Activated naive CD4-positive, alpha-beta T cell treated with anti-CD3 and anti-CD28 coated beads, Interleukin-2, amount 50 U/mL, for 16 hours (primary cell): ENCODE results near the gene ATP1B3.
"Not testable (repeated sequence)": the region's sequence is repeated elsewhere in the genome, so short reads cannot be mapped to it uniquely, and the experiment has no call there.

Experiments
- DNase-seq: peaks from one replicate; pipeline ENCODE4 v3.0.0-alpha.2; 2020

The ATP1B3 gene

DNA sequence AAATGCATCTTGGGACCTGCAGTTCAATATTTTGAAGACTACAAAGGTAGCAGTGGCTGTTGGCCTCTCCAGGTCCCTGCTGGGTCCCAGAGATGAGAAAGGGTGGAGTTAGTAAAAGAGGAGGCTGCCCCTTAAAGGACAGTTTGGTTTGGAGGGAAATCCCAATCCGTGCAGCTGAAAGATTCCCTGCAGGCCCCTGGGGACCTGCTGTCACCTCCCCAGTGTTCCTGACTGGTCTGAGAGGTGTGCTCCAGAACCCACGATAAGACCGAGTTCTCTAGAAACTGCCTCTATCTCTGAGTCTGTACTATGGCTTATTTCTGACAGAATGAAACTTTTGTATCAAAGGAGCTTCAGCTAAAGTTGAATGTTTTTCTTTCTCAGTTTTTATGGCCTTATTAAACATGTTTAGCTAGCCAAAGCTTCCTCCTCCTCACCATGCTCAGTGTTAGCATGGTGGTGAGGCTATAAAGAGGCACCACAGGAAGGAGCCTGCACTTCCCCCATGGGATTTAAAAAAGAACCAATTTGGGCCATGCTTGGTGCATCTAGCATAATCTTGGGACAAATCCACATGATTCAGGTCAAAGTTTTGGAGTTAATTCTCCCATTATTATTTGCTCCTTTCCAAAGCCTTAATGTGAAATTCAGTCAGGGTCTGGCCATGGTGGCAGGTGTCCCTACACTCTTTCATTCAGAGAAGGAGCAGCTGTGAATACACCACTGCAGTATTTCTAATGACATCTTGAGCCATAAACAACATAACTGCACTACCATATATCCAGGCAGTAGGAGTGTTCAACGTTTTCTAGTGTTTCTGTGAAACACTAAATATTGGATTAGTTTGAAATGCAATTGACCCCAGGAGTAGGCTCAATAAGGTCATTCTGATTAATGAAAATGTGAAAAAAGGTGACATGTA is 74.4 kb downstream of the ATP1B3 start:
- no peak for DNase-seq

DNA sequence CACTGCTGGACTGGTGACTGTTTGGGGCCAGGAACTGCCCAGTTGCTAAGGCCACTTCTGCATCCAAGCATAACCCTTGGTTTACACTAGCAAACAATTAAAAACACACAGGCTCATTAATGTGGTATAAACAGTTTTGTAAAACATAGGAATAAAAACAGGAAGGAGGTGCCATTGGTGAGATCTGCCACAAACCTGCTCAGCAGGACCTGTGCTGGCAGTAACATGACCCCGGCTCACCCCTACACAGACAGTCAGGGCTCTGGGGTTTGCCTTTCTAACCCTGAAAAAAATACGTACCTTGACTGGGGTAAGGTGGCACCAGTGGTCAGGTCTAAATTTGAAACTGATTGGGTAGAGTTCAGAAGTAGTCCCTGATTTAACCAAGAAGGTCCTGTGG is 76.2 kb downstream of the ATP1B3 start:
- DNase-seq, result no peak

- no peak for DNase-seq
Measured at GRCh38 chr3:141955175-141955574, 78.7 kb downstream of the ATP1B3 start.

GRCh38 chr3:141959589-141960554 is 83.4 kb downstream of the ATP1B3 start:
- no peak for DNase-seq

DNA sequence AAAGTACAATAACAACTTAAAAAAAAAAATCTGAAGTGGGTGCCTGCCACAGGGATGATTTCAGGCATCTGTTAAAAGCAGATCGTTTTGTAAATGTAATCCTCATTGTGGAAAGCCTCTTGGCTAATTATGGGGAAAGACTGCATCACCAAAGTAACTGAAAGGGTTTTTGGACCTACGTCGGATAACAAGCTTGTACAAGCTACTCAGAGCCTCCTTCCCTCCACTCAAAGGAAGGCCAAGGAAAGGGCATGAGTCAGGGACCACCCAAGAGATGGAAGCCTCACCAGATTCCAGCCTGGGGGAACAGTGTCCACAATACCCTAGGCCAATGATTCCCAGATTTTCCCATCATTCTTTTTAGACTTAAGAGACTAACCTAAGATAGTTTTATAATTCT is 84.3 kb downstream of the ATP1B3 start:
- no peak for DNase-seq

DNA sequence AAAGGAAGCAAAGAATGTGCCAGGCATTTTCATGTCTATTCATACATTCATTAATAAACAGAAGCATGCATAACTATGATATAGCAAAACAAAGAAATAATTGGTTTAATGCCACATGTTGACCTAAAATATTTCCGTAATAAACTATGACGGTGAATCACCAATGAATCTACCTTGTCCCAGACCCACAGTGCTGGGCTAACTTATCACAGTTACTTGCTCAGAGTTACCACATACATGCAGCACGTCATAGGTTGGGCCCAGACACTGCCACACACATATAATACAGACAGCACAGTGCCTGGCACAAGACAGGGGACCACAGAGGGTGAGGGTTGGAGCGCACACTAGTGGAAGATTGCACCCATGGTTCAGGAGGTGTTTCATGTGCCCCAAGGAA is 86.9 kb downstream of the ATP1B3 start:
- DNase-seq, result no peak

GRCh38 chr3:141965471-141965870 is 89.0 kb downstream of the ATP1B3 start:
- DNase-seq, result no peak

DNA sequence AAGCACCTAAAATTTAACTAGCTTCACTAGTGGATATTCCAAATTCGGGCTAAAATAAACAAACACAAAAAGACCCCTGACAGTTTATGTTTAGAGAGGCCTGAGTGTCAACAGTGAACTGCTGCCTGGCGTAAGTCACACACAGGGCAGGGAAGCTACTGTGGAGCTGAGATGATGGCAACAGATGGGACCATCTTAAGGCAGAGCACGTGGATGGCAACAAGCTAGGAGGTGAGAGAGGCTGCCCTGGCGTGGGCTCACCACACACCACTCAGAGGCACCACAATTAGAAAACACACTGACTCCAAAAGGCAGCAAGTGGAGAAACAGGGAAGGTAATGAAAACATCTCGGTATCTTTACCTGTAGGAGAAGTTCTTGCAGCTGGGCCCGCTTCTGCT is 93.3 kb downstream of the ATP1B3 start:
- no peak for DNase-seq

GRCh38 chr3:141971571-141971970 is 95.1 kb downstream of the ATP1B3 start:
- no peak for DNase-seq

GRCh38 chr3:141972399-141972798 is 96.0 kb downstream of the ATP1B3 start:
- DNase-seq, result no peak

DNA sequence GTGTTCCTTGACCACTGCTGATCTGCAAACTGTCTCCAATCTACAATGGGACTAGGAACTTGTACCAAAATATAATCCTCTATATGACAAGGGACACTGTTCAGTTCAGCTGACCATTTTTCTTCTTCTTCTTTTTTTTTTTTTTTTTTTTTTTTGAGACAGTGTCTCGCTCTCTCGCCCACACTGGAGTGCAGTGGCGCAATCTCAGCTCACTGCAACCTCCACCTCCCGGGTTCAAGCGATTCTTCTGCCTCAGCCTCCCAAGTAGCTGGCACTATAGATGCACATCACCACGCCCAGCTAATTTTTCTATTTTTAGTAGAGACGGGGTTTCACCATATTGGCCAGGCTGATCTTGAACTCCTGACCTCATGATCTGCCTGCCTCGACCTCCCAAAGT is 98.3 kb downstream of the ATP1B3 start:
- not testable (repeated sequence) for DNase-seq
